Cerebellar cortex (tissue), 1 donor: ENCODE results near the gene GDF10.
A peak's percentile ranks its signal among the peaks of the same experiment; 100 is the strongest.

Experiments
- DNase-seq: peaks from one replicate; pipeline ENCODE4 v3.0.0-alpha.2; 2015; ENCODE audit warnings: low spot score

The GDF10 gene

DNA sequence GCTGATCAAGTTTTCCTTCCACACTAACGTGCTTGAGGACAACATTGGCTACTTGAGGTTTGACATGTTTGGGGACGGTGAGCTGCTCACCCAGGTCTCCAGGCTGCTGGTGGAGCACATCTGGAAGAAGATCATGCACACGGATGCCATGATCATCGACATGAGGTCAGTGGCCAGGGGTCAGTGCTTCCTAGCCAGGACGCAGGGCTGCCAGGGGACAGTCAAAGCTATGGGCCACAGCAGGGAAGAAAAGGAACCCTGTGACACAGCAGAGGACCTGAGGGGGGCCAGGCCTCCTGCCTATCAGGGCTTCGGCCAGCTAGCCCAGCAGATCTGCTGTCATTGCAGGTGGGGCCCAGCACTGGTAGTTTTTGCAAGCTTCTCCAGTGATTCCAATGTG lies 53.4 kb downstream of the GDF10 start:
- no peak for DNase-seq

DNA sequence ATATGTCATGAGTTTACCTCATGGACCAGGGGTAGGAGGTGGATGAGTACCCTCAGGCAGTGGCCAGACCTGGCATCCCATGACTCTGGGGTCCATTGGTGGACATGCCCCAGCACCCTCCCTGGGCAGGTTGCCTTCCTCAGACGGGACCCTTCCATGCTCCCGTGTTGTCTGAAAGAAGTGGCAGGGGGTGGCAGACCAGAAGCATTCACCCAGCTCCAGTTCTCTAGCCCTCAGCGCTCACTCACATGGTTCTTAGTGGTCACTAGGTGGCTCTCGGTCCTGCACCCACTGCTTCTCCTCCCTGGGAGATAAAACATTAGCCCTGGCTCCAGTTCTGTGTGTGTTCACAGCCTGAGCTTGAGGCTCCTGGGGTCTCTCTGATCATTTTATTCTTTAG lies 54.2 kb downstream of the GDF10 start:
- no peak for DNase-seq

- DNase-seq: no peak
These were observed 54.9 kb downstream of the GDF10 start for GRCh38 chr10:47354900-47355299.

GRCh38 chr10:47356708-47357107 lies 56.7 kb downstream of the GDF10 start:
- no peak for DNase-seq

DNA sequence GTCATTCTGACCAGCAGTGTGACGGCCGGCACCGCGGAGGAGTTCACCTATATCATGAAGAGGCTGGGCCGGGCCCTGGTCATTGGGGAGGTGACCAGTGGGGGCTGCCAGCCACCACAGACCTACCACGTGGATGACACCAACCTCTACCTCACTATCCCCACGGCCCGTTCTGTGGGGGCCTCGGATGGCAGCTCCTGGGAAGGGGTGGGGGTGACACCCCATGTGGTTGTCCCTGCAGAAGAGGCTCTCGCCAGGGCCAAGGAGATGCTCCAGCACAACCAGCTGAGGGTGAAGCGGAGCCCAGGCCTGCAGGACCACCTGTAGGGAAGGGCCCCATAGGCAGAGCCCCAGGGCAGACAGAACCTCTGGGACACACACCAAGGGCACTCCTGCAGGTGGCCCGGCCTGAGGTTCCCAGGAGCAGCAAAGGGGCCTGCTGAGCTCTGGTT lies 57.2 kb downstream of the GDF10 start:
- DNase-seq: no peak

- DNase-seq: no peak
These were observed 57.9 kb downstream of the GDF10 start for GRCh38 chr10:47357911-47358310.

DNA sequence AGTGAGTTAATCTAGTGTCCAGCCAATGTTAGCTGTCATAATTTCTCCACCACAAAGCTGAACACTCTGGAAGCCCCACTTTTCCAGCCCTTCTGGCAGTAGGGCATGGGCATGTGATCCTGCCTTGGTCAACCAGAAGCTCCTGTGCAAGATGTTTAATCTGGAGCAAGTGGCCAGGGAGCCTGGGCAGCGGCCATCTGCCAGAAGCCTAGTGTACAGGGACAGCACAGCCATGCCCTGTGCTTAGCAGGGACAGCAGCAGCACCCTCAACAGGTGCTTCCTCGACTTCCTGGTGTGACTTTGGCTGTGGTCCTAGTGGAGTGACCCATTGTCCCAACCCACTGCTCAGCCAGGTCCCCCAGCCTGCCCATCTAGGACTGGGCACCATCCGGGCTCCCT lies 58.5 kb downstream of the GDF10 start:
- peak; percentile 74 for DNase-seq

GRCh38 chr10:47359101-47359500 lies 59.1 kb downstream of the GDF10 start:
- no peak for DNase-seq

DNA sequence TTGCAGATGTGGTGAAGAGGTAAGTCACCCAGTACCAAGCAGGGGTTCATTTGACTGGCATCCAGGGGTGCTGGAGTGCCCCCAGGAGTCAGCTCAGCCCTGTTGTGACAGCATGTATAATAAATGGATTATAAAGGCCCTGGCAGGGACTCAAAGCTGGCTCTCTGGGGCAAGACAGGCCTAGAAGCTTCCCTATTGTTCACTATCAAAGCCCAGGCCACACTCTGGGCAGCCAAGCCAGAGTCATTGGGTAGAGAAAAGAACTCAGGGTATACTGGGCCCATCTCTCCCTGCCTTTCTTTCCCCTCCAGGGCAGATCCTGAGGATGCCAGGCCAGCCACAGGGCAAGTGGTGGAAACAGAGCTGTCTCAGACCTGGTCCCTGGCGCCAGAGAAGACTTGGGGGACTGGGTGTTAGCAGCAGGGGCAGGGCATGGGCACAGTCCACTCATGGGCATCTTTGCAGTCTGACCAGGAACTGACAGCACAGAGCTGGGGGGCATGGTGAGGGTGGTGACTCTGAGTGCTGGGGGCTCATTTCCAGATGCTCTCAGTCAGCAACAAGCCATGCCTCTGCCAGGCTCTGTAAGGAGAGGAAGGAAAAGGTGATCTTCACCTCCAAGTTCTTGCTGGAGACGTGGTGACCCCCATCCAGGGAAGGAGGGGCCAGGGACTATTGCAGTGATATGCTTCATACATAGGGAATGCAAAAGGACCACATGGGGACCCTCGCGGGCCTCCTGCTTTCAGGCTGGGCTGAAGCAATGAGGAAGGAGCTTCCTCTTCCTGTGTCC lies 59.8 kb downstream of the GDF10 start:
- no peak for DNase-seq

DNA sequence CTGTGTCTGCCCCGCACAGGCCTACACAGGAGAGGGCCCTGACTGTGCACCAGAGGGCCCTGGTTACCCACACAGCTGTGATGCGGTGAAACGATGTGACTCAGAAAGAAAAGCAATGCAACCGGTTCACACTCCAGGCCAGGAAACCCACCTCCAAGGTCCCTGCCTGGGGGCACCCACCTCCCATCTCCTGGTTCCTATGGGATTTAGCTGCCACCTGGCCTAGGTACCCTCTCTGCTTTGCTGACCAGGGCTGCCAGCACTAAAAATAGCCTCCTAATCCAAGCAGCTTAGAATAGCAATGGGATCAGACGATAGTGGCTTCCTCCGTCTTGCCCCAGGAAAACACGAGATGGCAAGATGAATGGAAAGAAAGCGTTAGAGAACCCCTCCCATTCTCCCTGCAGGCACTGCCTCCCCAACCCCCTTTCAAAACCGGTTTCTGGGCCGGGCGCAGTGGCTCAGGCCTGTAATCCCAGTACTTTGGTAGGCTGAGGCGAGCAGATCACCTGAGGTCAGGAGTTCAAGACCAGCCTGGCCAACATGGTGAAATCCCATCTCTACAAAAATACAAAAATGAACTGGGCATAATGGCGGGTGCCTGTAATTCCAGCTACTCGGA lies 60.5 kb downstream of the GDF10 start:
- DNase-seq: no peak

- no peak for DNase-seq
These were observed 61.3 kb downstream of the GDF10 start for GRCh38 chr10:47361293-47361692.

DNA sequence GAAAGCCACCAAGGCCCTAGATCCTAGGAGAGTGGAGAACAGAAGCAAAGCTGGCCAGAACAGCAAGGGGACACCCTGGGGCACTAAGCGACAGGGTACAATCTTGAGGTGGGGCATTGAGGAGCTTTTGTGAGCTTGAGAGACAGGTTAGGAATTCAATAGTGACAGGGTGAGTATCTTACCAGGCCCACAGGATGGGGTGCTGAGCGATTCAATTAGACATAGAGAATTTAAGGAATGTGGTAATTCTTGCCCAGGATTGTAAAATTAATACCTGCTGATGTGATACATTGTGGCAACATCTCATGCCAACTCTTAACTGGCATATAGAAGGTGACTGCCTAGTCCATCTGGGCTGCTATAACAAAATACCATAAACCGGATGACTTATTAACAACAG lies 62.2 kb downstream of the GDF10 start:
- no peak for DNase-seq
